ENCODE data around the gene ATP5PD. TPM values are rescaled to one million over a fixed set of nuclear protein-coding genes. Genes with fewer than 3 reads are reported as not detected.

ATP5PD gene
- total and polyA plus RNA-seq, 2 of the 8 experiments (the other 6 are each of a cell fraction or from before 2014, with no cell fraction given) = 335 to 407 TPM

DNA sequence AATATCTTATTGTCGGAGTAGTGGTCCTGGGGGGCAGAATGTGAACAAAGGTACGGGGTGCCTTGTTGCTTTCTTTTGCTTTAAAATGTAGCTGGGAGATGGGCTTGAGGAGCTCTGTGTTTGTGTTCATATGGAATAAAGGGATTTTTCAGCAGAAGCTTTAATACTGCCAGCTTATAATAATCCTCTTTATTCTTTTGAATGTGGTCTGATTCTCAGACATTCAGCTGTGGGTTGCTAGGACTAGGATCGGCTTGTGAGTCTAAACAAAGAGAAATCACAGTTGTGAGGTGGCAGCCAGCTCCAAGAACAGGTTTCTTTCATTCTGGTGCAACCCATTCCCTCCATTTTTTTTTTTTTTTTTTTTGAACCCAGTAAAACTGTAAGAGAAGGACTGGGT is 27.1 kb downstream of the ATP5PD start:
- CTCF ChIA-PET (ENCODE audit: partially characterized antibody) = interaction anchor here (0.9 to 1.5 kb wide), 6 partner anchors 10 to 62 kb away, joined by 3 to 6 read pairs (median 4); partner anchors contain the start of gene CDR2L
- 90% methylated on average over 3 of the region's 3 CpGs; no CpG with 5 or more reads in 1 of the 2 experiments for WGBS, 2 experiments (ENCODE audit: extremely low coverage in 1 of 2, insufficient coverage in 1 of 2, insufficient read length in 1 of 2, insufficient replicate concordance in 2 of 2, low coverage in 1 of 2, low lambda C conversion rate in 2 of 2, missing lambda C conversion rate in 1 of 2)

More for the DNA sequence above, 27.1 kb downstream of the ATP5PD start:
- H4K91ac ChIP-seq (replicated peaks; ENCODE audit: insufficient read length, low read length) = no peak overlapping the region
- H2AK5ac ChIP-seq (ENCODE audit: low read depth, low read length) = no peak overlapping the region
- no peak overlapping the region for H3K23ac ChIP-seq (ENCODE audit: insufficient read length)
- H3K79me2 ChIP-seq (ENCODE audit: control insufficient read depth in 1 of 2, insufficient read depth in 2 of 2, low read length in 2 of 2) = peaks cover 0 to 2% of the 10 kb centered on the region in 2 experiments; a peak in 2 of 4 replicates
- H3K14ac ChIP-seq (ENCODE audit: insufficient read length) = no peak overlapping the region
- H2BK15ac ChIP-seq (ENCODE audit: low read length) = no peak overlapping the region
- POLR2A ChIA-PET (ENCODE audit: partially characterized antibody) = interaction anchor here (0.6 to 0.7 kb wide), 3 partner anchors 82 to 252 kb away, joined by 3 to 5 read pairs (median 4); no protein-coding TSS in a partner anchor
- no peak overlapping the region for H3K4me3 ChIP-seq (ENCODE audit: extremely low read depth in 1 of 4, insufficient read depth in 2 of 4, low read depth in 3 of 4, low read length in 4 of 4)
- no peak overlapping the region for H3K56ac ChIP-seq (replicated peaks; ENCODE audit: insufficient read length, low read depth, low read length)
- no peak for FAIRE-seq
- no peak for DNase-seq (ENCODE audit: low read depth in 1 of 2, low spot score in 2 of 2)
- no peak overlapping the region for H3K18ac ChIP-seq (ENCODE audit: extremely low read depth, low read length)
- no peak overlapping the region for H3K4ac ChIP-seq (replicated peaks; ENCODE audit: insufficient read length, low read depth, low read length)
- H3K23me2 ChIP-seq (ENCODE audit: low read depth, low read length) = no peaks in the 10 kb centered on the region
- H2AFZ ChIP-seq (ENCODE audit: low read length) = no peak overlapping the region
- no peak overlapping the region for H3K9ac ChIP-seq (replicated peaks in 1 of 4; ENCODE audit: extremely low read depth in 1 of 4, low read depth in 3 of 4, low read length in 3 of 4)
- no peaks in the 10 kb centered on the region for H3K27me3 ChIP-seq (replicated peaks in 1 of 4; ENCODE audit: control insufficient read depth in 3 of 4, extremely low read depth in 1 of 4, insufficient read depth in 3 of 4, low read length in 3 of 4)
- H2BK5ac ChIP-seq (ENCODE audit: low read depth, low read length) = no peak overlapping the region
- H4K8ac ChIP-seq (ENCODE audit: extremely low read depth, insufficient read depth, low read length) = no peak overlapping the region
- no peak for TF ChIP-seq POLR2AphosphoS5 (IDR thresholded peaks at IDR 0.05; ENCODE audit: low read depth, low read length)
- H3K79me1 ChIP-seq (ENCODE audit: low read depth, low read length) = no peaks in the 10 kb centered on the region; the same call in 1 of the 2 replicates
- H3K27ac ChIP-seq (ENCODE audit: low read depth, low read length) = no peak overlapping the region
- H3K36me3 ChIP-seq (ENCODE audit: control insufficient read depth in 2 of 4, insufficient read depth in 4 of 4, low read length in 3 of 4) = peaks cover 3 to 29% (median 16%) of the 10 kb centered on the region in 4 experiments; a peak in 7 of 8 replicates
- no peak overlapping the region for H2BK20ac ChIP-seq (ENCODE audit: low read length)
- H3K4me2 ChIP-seq (ENCODE audit: insufficient read depth in 1 of 2, low read depth in 2 of 2, low read length in 2 of 2) = no peak overlapping the region
- H3K9me3 ChIP-seq (ENCODE audit: insufficient read depth in 2 of 2, low read depth in 1 of 2, low read length in 1 of 2) = no peaks in the 10 kb centered on the region
- no peak overlapping the region for H4K5ac ChIP-seq (ENCODE audit: insufficient read length, low read depth, low read length)
- H4K20me1 ChIP-seq (replicated peaks in 1 of 2; ENCODE audit: control insufficient read depth in 1 of 2, insufficient read depth in 2 of 2, low read length in 2 of 2) = peaks cover 0 to 3% of the 10 kb centered on the region in 2 experiments
- H2BK12ac ChIP-seq (ENCODE audit: low read depth, low read length) = no peak overlapping the region
- no peak overlapping the region for H2BK120ac ChIP-seq (replicated peaks; ENCODE audit: low read depth, low read length)
- no peaks in the 10 kb centered on the region for H3K4me1 ChIP-seq (replicated peaks in 1 of 4; ENCODE audit: control insufficient read depth in 3 of 4, insufficient read depth in 4 of 4, low read length in 3 of 4)
